ENCODE measurements around the gene PHLPP2.
"Not testable (repeated sequence)": the region's sequence is repeated elsewhere in the genome, so short reads cannot be mapped to it uniquely, and the experiment has no call there.

PHLPP2 gene

DNA sequence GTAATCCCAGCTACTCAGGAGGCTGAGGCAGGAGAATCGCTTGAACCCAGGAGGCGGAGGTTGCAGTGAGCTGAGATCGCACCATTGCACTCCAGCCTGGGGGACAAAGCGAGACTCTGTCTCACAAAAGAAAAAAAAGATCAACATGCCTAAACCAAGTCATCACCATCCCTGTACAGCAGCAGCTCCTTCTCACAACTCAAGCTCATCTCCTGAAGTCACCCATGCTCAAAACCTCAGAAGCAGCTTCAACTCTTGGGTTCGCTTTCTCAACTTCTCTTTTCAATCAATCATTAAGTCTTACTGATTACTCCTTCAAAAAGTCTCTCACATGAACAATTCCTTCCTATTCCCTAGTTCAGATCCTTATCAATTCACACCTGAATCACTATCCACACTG lies 31.3 kb downstream of the PHLPP2 start:
- no peak for TF ChIP-seq MYC (IDR thresholded peaks at IDR 0.05; ENCODE audit: low read depth, low read length)
- TF ChIP-seq, protein P1, sequence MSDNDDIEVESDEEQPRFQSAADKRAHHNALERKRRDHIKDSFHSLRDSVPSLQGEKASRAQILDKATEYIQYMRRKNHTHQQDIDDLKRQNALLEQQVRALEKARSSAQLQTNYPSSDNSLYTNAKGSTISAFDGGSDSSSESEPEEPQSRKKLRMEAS (IDR thresholded peaks at IDR 0.05; ENCODE audit: low read depth, low read length) = no peak
- no peak for TF ChIP-seq POLR2A (IDR thresholded peaks at IDR 0.05; ENCODE audit: extremely low read depth, insufficient read length)
- TF ChIP-seq, protein P2, sequence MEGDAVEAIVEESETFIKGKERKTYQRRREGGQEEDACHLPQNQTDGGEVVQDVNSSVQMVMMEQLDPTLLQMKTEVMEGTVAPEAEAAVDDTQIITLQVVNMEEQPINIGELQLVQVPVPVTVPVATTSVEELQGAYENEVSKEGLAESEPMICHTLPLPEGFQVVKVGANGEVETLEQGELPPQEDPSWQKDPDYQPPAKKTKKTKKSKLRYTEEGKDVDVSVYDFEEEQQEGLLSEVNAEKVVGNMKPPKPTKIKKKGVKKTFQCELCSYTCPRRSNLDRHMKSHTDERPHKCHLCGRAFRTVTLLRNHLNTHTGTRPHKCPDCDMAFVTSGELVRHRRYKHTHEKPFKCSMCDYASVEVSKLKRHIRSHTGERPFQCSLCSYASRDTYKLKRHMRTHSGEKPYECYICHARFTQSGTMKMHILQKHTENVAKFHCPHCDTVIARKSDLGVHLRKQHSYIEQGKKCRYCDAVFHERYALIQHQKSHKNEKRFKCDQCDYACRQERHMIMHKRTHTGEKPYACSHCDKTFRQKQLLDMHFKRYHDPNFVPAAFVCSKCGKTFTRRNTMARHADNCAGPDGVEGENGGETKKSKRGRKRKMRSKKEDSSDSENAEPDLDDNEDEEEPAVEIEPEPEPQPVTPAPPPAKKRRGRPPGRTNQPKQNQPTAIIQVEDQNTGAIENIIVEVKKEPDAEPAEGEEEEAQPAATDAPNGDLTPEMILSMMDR (IDR thresholded peaks at IDR 0.05; ENCODE audit: low read depth, low read length) = no peak
- no peak for DNase-seq (ENCODE audit: low read depth)
- H3K4me3 ChIP-seq (ENCODE audit: low read depth, low read length) = no peak overlapping the region

DNA sequence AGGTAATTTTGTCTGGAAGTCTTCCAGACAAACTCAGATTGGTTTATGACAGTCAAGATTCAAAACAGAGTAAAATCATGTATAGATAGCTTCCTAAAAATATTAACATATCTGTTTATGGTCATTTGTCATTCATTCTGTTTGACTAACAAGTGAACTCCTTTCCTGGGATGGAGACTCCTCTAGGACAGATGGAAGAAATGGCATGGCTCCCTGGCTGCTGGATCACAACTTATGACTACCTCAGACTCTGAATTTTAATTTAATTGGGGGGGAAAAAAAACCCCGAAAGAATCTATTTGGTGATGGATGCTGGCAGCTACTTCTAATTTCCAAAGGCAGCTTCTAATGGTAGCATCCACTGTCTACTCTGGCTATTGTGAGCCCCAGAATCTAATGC lies 34.6 kb downstream of the PHLPP2 start:
- no peak overlapping the region for H3K4me3 ChIP-seq (ENCODE audit: low read depth, low read length)
- DNase-seq (ENCODE audit: low read depth) = no peak
- TF ChIP-seq, protein P1 (IDR thresholded peaks at IDR 0.05; ENCODE audit: low read depth, low read length) = no peak
- TF ChIP-seq MYC (IDR thresholded peaks at IDR 0.05; ENCODE audit: low read depth, low read length) = no peak
- TF ChIP-seq, protein P2 (IDR thresholded peaks at IDR 0.05; ENCODE audit: low read depth, low read length) = no peak
- no peak for TF ChIP-seq POLR2A (IDR thresholded peaks at IDR 0.05; ENCODE audit: extremely low read depth, insufficient read length)

DNA sequence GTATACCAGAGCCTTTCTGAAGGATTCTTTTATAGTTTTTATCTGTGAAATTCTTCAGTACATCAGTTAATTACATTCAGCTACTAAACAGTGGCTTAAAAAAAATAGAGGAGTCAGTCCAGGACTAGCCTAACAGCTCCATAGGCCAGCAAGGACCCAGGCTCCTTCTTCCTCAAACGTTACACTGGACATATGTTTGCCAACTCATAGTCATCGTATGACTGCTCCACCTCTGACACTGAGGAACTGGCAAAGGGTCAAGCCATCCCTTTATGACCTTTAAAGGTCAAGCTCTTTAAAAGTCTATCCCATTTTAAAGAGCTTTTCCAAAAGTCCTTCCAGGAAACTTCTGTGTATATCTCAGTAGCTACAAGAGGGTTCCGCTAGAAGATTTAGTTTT lies 36.6 kb downstream of the PHLPP2 start:
- TF ChIP-seq MYC (IDR thresholded peaks at IDR 0.05; ENCODE audit: low read depth, low read length) = no peak
- TF ChIP-seq, protein P1 (IDR thresholded peaks at IDR 0.05; ENCODE audit: low read depth, low read length) = no peak
- TF ChIP-seq, protein P2 (IDR thresholded peaks at IDR 0.05; ENCODE audit: low read depth, low read length) = no peak
- TF ChIP-seq POLR2A (IDR thresholded peaks at IDR 0.05; ENCODE audit: extremely low read depth, insufficient read length) = no peak
- H3K4me3 ChIP-seq (ENCODE audit: low read depth, low read length) = no peak overlapping the region
- DNase-seq (ENCODE audit: low read depth) = no peak

DNA sequence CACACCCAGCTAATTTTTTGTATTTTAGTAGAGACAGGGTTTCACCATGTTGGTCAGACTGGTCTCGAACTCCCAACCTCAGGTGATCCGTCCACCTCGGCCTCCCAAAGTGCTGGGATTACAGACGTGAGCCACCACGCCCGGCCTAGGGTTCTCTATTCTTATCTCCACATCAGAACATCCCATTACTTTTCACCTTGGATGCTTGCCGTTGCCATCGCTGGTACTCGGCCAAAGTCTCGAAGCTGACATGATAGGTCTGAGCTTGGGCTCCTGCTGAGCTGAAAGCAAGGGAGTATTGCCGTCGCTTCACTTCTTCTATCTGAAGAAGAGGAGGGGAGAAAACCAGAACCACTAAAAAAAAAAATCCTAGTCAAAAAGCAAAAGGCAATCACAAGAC lies 40.2 kb downstream of the PHLPP2 start:
- not testable (repeated sequence) for DNase-seq (ENCODE audit: low read depth)

DNA sequence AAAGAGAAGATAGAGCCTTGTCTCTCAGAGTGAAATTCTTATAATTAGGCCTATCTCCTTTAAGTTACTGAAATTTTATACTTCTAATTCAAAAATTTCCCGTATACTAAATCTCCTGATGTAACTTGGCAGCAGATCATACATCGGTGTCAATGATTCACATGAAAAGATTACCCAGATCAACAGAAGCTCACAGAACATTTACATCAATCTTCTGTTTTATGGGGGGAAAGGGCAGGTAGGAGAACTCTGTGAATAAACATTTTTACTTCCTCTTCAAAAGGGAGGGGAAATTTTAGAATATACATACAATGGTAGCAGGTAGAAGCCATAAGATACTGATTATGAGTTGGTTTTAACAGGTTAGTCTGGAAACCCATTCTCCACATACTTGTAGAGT lies 43.1 kb downstream of the PHLPP2 start:
- no peak overlapping the region for H3K4me3 ChIP-seq (ENCODE audit: low read depth, low read length)
- DNase-seq (ENCODE audit: low read depth) = no peak
- TF ChIP-seq POLR2A (IDR thresholded peaks at IDR 0.05; ENCODE audit: extremely low read depth, insufficient read length) (no peak), MYC (IDR thresholded peaks at IDR 0.05; ENCODE audit: low read depth, low read length) (no peak)
- TF ChIP-seq, protein P2 (IDR thresholded peaks at IDR 0.05; ENCODE audit: low read depth, low read length) = no peak
- TF ChIP-seq, protein P1 (IDR thresholded peaks at IDR 0.05; ENCODE audit: low read depth, low read length) = no peak

More for the DNA sequence above, 40.2 kb downstream of the PHLPP2 start:
- not testable (repeated sequence) for H3K4me3 ChIP-seq (ENCODE audit: low read depth, low read length)

DNA sequence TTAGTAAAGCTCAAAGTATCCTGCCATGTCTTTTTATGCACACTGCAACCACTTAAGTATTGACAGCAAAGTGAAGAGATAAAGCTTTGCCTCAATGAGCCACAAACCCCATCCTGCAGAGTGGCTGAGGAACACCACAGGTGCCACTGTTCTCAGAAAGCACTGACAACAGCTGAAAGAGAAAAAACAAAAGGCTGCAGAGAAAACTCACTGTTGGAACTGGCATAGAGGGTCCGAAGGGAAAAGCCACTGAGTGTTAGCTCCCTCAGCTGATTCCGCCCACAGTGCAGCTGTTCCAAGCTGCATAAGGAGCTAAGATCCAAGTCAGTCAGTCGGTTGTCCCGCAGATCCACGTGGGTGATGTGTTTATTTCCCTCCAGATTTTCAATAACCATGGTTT lies 48.3 kb downstream of the PHLPP2 start:
- TF ChIP-seq, protein P1 (IDR thresholded peaks at IDR 0.05; ENCODE audit: low read depth, low read length) = no peak
- TF ChIP-seq, protein P2 (IDR thresholded peaks at IDR 0.05; ENCODE audit: low read depth, low read length) = no peak
- no peak for TF ChIP-seq MYC (IDR thresholded peaks at IDR 0.05; ENCODE audit: low read depth, low read length)
- no peak for TF ChIP-seq POLR2A (IDR thresholded peaks at IDR 0.05; ENCODE audit: extremely low read depth, insufficient read length)
- DNase-seq (ENCODE audit: low read depth) = no peak
- no peak overlapping the region for H3K4me3 ChIP-seq (ENCODE audit: low read depth, low read length)
